PFSK-1 (cell line): ENCODE measurements around the gene NUFIP2.

Experiments
- REST ChIP-seq, 2 experiments: IDR thresholded peaks; 2 replicates each; pipeline versions ENCODE4 v1.6.1 to v1.8.0; 2011 to 2012; ENCODE audit warnings: low read depth in 2 of 2, low read length in 2 of 2, control low read depth in 1 of 2, inconsistent platforms in 1 of 2, mild to moderate bottlenecking in 1 of 2, moderate library complexity in 1 of 2; ENCODE audit not compliant: insufficient read depth in 1 of 2
- SIN3A ChIP-seq: IDR thresholded peaks from 2 replicates; pipeline ENCODE4 v1.6.1; 2012; ENCODE audit warnings: mild to moderate bottlenecking, low read length, moderate library complexity, borderline replicate concordance; ENCODE audit not compliant: insufficient read depth

GRCh38 chr17:29246628-29247027, 47.3 kb downstream of the NUFIP2 start, which contains the start of gene CRYBA1:
- no peak for TF ChIP-seq REST (IDR thresholded peaks at IDR 0.05; ENCODE audit: insufficient read depth in 1 of 2, low read depth in 2 of 2, low read length in 2 of 2)
- no peak for TF ChIP-seq SIN3A
